Endothelial cell of hepatic sinusoid (primary cell): ENCODE measurements around the gene NINL.
"Not testable (repeated sequence)": the region's sequence is repeated elsewhere in the genome, so short reads cannot be mapped to it uniquely, and the experiment has no call there.

Source experiments
- in situ Hi-C: cut with HindIII; loops from 2 replicates; pipeline ENCODE4 v1.10.0; 2017; ENCODE audit warnings: low sequenced_read_pairs

NINL gene

GRCh38 chr20:25487975-25488374 is 97.4 kb downstream of the NINL start:
- in situ Hi-C loops = no loop called here

- in situ Hi-C loops = no loop called here
Measured at GRCh38 chr20:25487306-25487705, 98.0 kb downstream of the NINL start.

- in situ Hi-C loops = no loop called here
Measured at GRCh38 chr20:25486377-25486776, 99.0 kb downstream of the NINL start.

GRCh38 chr20:25485872-25486271 is 99.5 kb downstream of the NINL start:
- in situ Hi-C loops = no loop called here

- in situ Hi-C loops = no loop called here
Measured at GRCh38 chr20:25484911-25485511, 100.3 kb downstream of the NINL start.

- in situ Hi-C loops = no loop called here
Measured at GRCh38 chr20:25484224-25484846, 101.0 kb downstream of the NINL start.

GRCh38 chr20:25483431-25484132 is 101.7 kb downstream of the NINL start:
- in situ Hi-C loops = no loop called here

GRCh38 chr20:25481918-25482253 is 103.4 kb downstream of the NINL start:
- in situ Hi-C loops = no loop called here

- in situ Hi-C loops = no loop called here
Measured at GRCh38 chr20:25481235-25481917, 104.0 kb downstream of the NINL start.

- in situ Hi-C loops = no loop called here
Measured at GRCh38 chr20:25480797-25481196, 104.5 kb downstream of the NINL start.

- in situ Hi-C loops = no loop called here
Measured at GRCh38 chr20:25480156-25480555, 105.2 kb downstream of the NINL start.

- in situ Hi-C loops = no loop called here
Measured at GRCh38 chr20:25479638-25480037, 105.7 kb downstream of the NINL start.

- in situ Hi-C loops = no loop called here
Measured at GRCh38 chr20:25478889-25479568, 106.3 kb downstream of the NINL start.

- in situ Hi-C loops = no loop called here
Measured at GRCh38 chr20:25477014-25477882, 108.1 kb downstream of the NINL start.

GRCh38 chr20:25476106-25477013 is 109.0 kb downstream of the NINL start:
- in situ Hi-C loops = no loop called here

GRCh38 chr20:25473297-25473696 is 112.0 kb downstream of the NINL start:
- in situ Hi-C loops = not testable (repeated sequence)

GRCh38 chr20:25471020-25471419 is 114.3 kb downstream of the NINL start:
- in situ Hi-C loops = no loop called here

GRCh38 chr20:25470045-25470444 is 115.3 kb downstream of the NINL start:
- in situ Hi-C loops = no loop called here

GRCh38 chr20:25469558-25469957 is 115.8 kb downstream of the NINL start:
- in situ Hi-C loops = no loop called here
